Uterus (tissue), 4 donors: ENCODE results near the gene VPS35L. TPM values are rescaled to one million over a fixed set of nuclear protein-coding genes. Genes with fewer than 3 reads are reported as not detected.
"Not testable (repeated sequence)": the region's sequence is repeated elsewhere in the genome, so short reads cannot be mapped to it uniquely, and the experiment has no call there.

Experiments
- DNase-seq, 2 donors: peaks; one replicate each; pipeline ENCODE4 v3.0.0-alpha.2; 2019 to 2020
- H3K27ac ChIP-seq, 2 donors: fragments of 200-600 bp; sonication (generic); 1 replicate in 1 of 2; 2 replicates in 1 of 2; pipeline ENCODE4 v1.5.1; 2016 to 2018
- H3K27me3 ChIP-seq, 2 donors: fragments of 200-600 bp; sonication (generic); one replicate each; pipeline ENCODE4 v1.5.1; 2018 to 2019; ENCODE audit warnings: control low read depth in 1 of 2
- H3K36me3 ChIP-seq, 2 donors: fragments of 200-600 bp; sonication (generic); one replicate each; pipeline ENCODE4 v1.5.1; 2019; ENCODE audit warnings: control low read depth in 1 of 2
- H3K4me1 ChIP-seq, 2 donors: fragments of 200-600 bp; sonication (generic); one replicate each; pipeline ENCODE4 v1.5.1; 2018 to 2019; ENCODE audit warnings: control low read depth in 1 of 2
- H3K4me3 ChIP-seq, 2 donors: fragments of 200-600 bp; sonication (generic); 1 replicate in 1 of 2; 2 replicates in 1 of 2; pipeline ENCODE4 v1.5.1; 2018 to 2019; ENCODE audit warnings: mild to moderate bottlenecking in 1 of 2
- H3K9me3 ChIP-seq, 2 donors: fragments of 200-600 bp; sonication (generic); one replicate each; pipeline ENCODE4 v1.5.1; 2019; ENCODE audit warnings: control low read depth in 1 of 2
- CTCF ChIP-seq, 4 experiments: fragments of 200-600 bp in 2 of 4; fragments of 450-650 bp in 2 of 4; sonication (generic) in 2 of 4; IDR thresholded peaks; one replicate each; pipeline ENCODE4 v1.5.1; 2016 to 2019; ENCODE audit warnings: antibody characterized with exemption in 4 of 4, mild to moderate bottlenecking in 2 of 4, moderate library complexity in 1 of 4
- POLR2A ChIP-seq, 2 donors: fragments of 450-650 bp; IDR thresholded peaks; one replicate each; pipeline ENCODE4 v1.6.1; 2016; ENCODE audit warnings: antibody characterized with exemption in 2 of 2, mild to moderate bottlenecking in 1 of 2, moderate library complexity in 1 of 2
- intact Hi-C: fragments of 100-400 bp; cut with DNase I; formaldehyde crosslinking; loops from one replicate; pipeline ENCODE4 v1.15.1; 2023; ENCODE audit warnings: low total_unique reads
- total RNA-seq, 4 donors: library from RNA; depleted of rRNA in 3 of 4; stranded (reverse); fragments of >200 nt in 3 of 4; gene quantifications; one replicate each; pipeline versions ENCODE4 v1.1.0 to v1.2.4, GENCODE V29; 2014 to 2023
- donor health status: DM: yes; HTN: yes; CAD: no.

VPS35L gene
- total RNA-seq, 4 donors from 2014 or later: 34.8 to 110 (median 88.2) TPM

GRCh38 chr16:19659554-19659953 lies 104.1 kb downstream of the VPS35L start:
- Histone ChIP-seq H3K4me3 (no peak overlapping the region), H3K36me3 (no peaks in the 10 kb centered on the region), H3K27me3 (no peaks in the 10 kb centered on the region), H3K9me3 (no peaks in the 10 kb centered on the region), H3K4me1 (no peaks in the 10 kb centered on the region), H3K27ac (no peak overlapping the region)
- intact Hi-C loops: no loop called here
- DNase-seq: no peak
- TF ChIP-seq CTCF (IDR thresholded peaks at IDR 0.05) (peak in 1 of 4 experiments; percentile 12), POLR2A (IDR thresholded peaks at IDR 0.05) (no peak)

- TF ChIP-seq POLR2A (IDR thresholded peaks at IDR 0.05): no peak
- intact Hi-C loops: no loop called here
- H3K9me3 ChIP-seq: no peaks in the 10 kb centered on the region
- H3K4me1 ChIP-seq: no peaks in the 10 kb centered on the region
- no peak overlapping the region for H3K27ac ChIP-seq
- DNase-seq: no peak
- no peak overlapping the region for H3K4me3 ChIP-seq
- no peaks in the 10 kb centered on the region for H3K36me3 ChIP-seq
- H3K27me3 ChIP-seq: no peaks in the 10 kb centered on the region
Measured at GRCh38 chr16:19660432-19660831, 104.9 kb downstream of the VPS35L start.

- no peak overlapping the region for H3K27ac ChIP-seq
- H3K4me1 ChIP-seq: no peaks in the 10 kb centered on the region
- TF ChIP-seq POLR2A (IDR thresholded peaks at IDR 0.05) (no peak), CTCF (IDR thresholded peaks at IDR 0.05) (no peak)
- no peaks in the 10 kb centered on the region for H3K9me3 ChIP-seq
- DNase-seq: no peak
- no peak overlapping the region for H3K4me3 ChIP-seq
- H3K36me3 ChIP-seq: no peaks in the 10 kb centered on the region
- intact Hi-C loops: no loop called here
- no peaks in the 10 kb centered on the region for H3K27me3 ChIP-seq
Measured at GRCh38 chr16:19662351-19662750, 106.8 kb downstream of the VPS35L start.

- no peak overlapping the region for H3K27ac ChIP-seq
- no peak for DNase-seq
- no peak overlapping the region for H3K4me3 ChIP-seq
- H3K4me1 ChIP-seq: no peaks in the 10 kb centered on the region
- TF ChIP-seq CTCF (IDR thresholded peaks at IDR 0.05) (no peak), POLR2A (IDR thresholded peaks at IDR 0.05) (no peak)
- no peaks in the 10 kb centered on the region for H3K36me3 ChIP-seq
- intact Hi-C loops: no loop called here
- no peaks in the 10 kb centered on the region for H3K27me3 ChIP-seq
- no peaks in the 10 kb centered on the region for H3K9me3 ChIP-seq
Measured at GRCh38 chr16:19664166-19664565, 108.7 kb downstream of the VPS35L start.

GRCh38 chr16:19665313-19665712 lies 109.8 kb downstream of the VPS35L start:
- H3K4me1 ChIP-seq, DNase-seq, intact Hi-C loops, H3K27ac ChIP-seq, H3K4me3 ChIP-seq, H3K9me3 ChIP-seq, H3K27me3 ChIP-seq, H3K36me3 ChIP-seq: not testable (repeated sequence)

GRCh38 chr16:19666477-19666876 lies 111.0 kb downstream of the VPS35L start:
- no peaks in the 10 kb centered on the region for H3K4me1 ChIP-seq
- DNase-seq: no peak
- H3K9me3 ChIP-seq: no peaks in the 10 kb centered on the region
- H3K36me3 ChIP-seq: no peaks in the 10 kb centered on the region
- intact Hi-C loops: no loop called here
- no peak overlapping the region for H3K4me3 ChIP-seq
- H3K27me3 ChIP-seq: no peaks in the 10 kb centered on the region
- H3K27ac ChIP-seq: no peak overlapping the region
- TF ChIP-seq CTCF (IDR thresholded peaks at IDR 0.05) (no peak), POLR2A (IDR thresholded peaks at IDR 0.05) (no peak)
